IMR-90 (cell line): ENCODE data around the gene ALK. TPM values are rescaled to one million over a fixed set of nuclear protein-coding genes. Genes with fewer than 3 reads are reported as not detected.
A peak's percentile ranks its signal among the peaks of the same experiment; 100 is the strongest.

Source experiments
- ATAC-seq: fragments of 200-7000 bp; cut with Tn5 transposase; 2 replicates; pipeline ENCODE4 v1.9.1; 2020; ENCODE audit warnings: low read depth, mild to moderate bottlenecking, moderate library complexity
- BruUV-seq: library from RNA; stranded (reverse); fragments of 400-500 nt; replicated peaks from 2 replicates; lab custom pipeline; 2021; lab: Mats Ljungman, UMichigan
- CTCF ChIA-PET: fragments of 300-600 bp; formaldehyde crosslinking; extraction: SDS; loops from one replicate; lab custom pipeline; 2021; ENCODE audit warnings: antibody characterized with exemption; lab: Yijun Ruan, JAX
- POLR2A ChIA-PET: fragments of 300-600 bp; sonication (Branson Sonifier 250); formaldehyde crosslinking; loops from one replicate; lab custom pipeline; 2022; ENCODE audit warnings: antibody characterized with exemption; ENCODE audit not compliant: unreplicated experiment; lab: Charles Lee
- DNase-seq: peaks from one replicate; pipeline ENCODE4 v3.0.0; 2013
- H2AFZ ChIP-seq: replicated peaks from 2 replicates; pipeline ENCODE3; 2013; ENCODE audit warnings: low read length, mild to moderate bottlenecking; ENCODE audit not compliant: poor library complexity
- H2AK5ac ChIP-seq: 2 replicates; pipeline ENCODE4 v1.6.1; 2013; ENCODE audit warnings: low read depth, low read length, inconsistent platforms
- H2AK9ac ChIP-seq: replicated peaks from 2 replicates; pipeline ENCODE3; 2013; ENCODE audit warnings: mild to moderate bottlenecking, low read depth, low read length, moderate library complexity; ENCODE audit not compliant: poor library complexity
- H2BK120ac ChIP-seq: 2 replicates; pipeline ENCODE4 v1.6.1; 2013; ENCODE audit warnings: low read depth, low read length, inconsistent platforms
- H2BK15ac ChIP-seq: 3 replicates; pipeline ENCODE4 v1.6.1; 2013; ENCODE audit warnings: low read depth, low read length, inconsistent platforms
- H2BK20ac ChIP-seq: 2 replicates; pipeline ENCODE4 v1.6.1; 2013; ENCODE audit warnings: low read depth, mild to moderate bottlenecking, inconsistent platforms, low read length, moderate library complexity
- H2BK5ac ChIP-seq: 2 replicates; pipeline ENCODE4 v1.6.1; 2013; ENCODE audit warnings: mild to moderate bottlenecking, low read depth, low read length, inconsistent platforms; ENCODE audit not compliant: poor library complexity, severe bottlenecking
- H3K14ac ChIP-seq: replicated peaks from 2 replicates; pipeline ENCODE4 v1.6.1; 2013; ENCODE audit warnings: low read depth, low read length, inconsistent platforms
- H3K18ac ChIP-seq: 2 replicates; pipeline ENCODE4 v1.6.1; 2013; ENCODE audit warnings: low read depth, low read length, control low read depth
- H3K23ac ChIP-seq: 2 replicates; pipeline ENCODE4 v1.6.1; 2013; ENCODE audit warnings: low read depth, low read length, inconsistent platforms
- H3K27ac ChIP-seq: 2 replicates; pipeline ENCODE4 v1.5.1; 2013; ENCODE audit warnings: mild to moderate bottlenecking, control low read depth, low read length; ENCODE audit not compliant: insufficient read depth
- H3K27me3 ChIP-seq: 2 replicates; pipeline ENCODE4 v1.6.1; 2013; ENCODE audit warnings: low read length; ENCODE audit not compliant: control insufficient read depth, insufficient read depth
- H3K36me3 ChIP-seq: 2 replicates; pipeline ENCODE4 v1.6.1; 2013; ENCODE audit warnings: low read length, mixed read lengths; ENCODE audit not compliant: control insufficient read depth, insufficient read depth
- H3K4ac ChIP-seq: 2 replicates; pipeline ENCODE4 v1.6.1; 2013; ENCODE audit warnings: low read depth, low read length, inconsistent platforms
- H3K4me1 ChIP-seq: 2 replicates; pipeline ENCODE4 v1.6.1; 2013; ENCODE audit warnings: low read length, mixed read lengths; ENCODE audit not compliant: control insufficient read depth, insufficient read depth
- H3K4me2 ChIP-seq: 2 replicates; pipeline ENCODE4 v1.6.1; 2013; ENCODE audit warnings: low read depth, mild to moderate bottlenecking, control low read depth, low read length, moderate library complexity
- H3K4me3 ChIP-seq: 2 replicates; pipeline ENCODE4 v1.5.1; 2013; ENCODE audit warnings: low read depth, mild to moderate bottlenecking, control low read depth, low read length, moderate library complexity; ENCODE audit not compliant: insufficient read depth
- H3K56ac ChIP-seq: 2 replicates; pipeline ENCODE4 v1.6.1; 2013; ENCODE audit warnings: low read length, inconsistent platforms; ENCODE audit not compliant: insufficient read depth; ENCODE audit errors: extremely low read depth
- H3K79me1 ChIP-seq, 2 experiments: 2 replicates each; pipeline ENCODE4 v1.6.1; 2013; ENCODE audit warnings: low read length in 2 of 2, inconsistent platforms in 1 of 2, low read depth in 1 of 2
- H3K9ac ChIP-seq: 2 replicates; pipeline ENCODE4 v1.6.1; 2013; ENCODE audit warnings: low read depth, low read length, control low read depth
- H3K9me1 ChIP-seq: 2 replicates; pipeline ENCODE4 v1.6.1; 2013; ENCODE audit warnings: low read length, inconsistent platforms; ENCODE audit not compliant: insufficient read depth
- H3K9me3 ChIP-seq: 2 replicates; pipeline ENCODE4 v1.6.1; 2013; ENCODE audit warnings: low read length; ENCODE audit not compliant: control insufficient read depth, insufficient read depth
- H4K20me1 ChIP-seq: 2 replicates; pipeline ENCODE4 v1.6.1; 2013; ENCODE audit warnings: low read length, inconsistent platforms; ENCODE audit not compliant: insufficient read depth
- H4K5ac ChIP-seq: 2 replicates; pipeline ENCODE4 v1.6.1; 2013; ENCODE audit warnings: mild to moderate bottlenecking, low read depth, low read length, control low read depth
- H4K8ac ChIP-seq, 2 experiments: 2 replicates each; pipeline ENCODE4 v1.6.1; 2013; ENCODE audit warnings: low read depth in 2 of 2, low read length in 2 of 2, control low read depth in 1 of 2, inconsistent platforms in 1 of 2
- H4K91ac ChIP-seq: 2 replicates; pipeline ENCODE4 v1.6.1; 2013; ENCODE audit warnings: low read depth, low read length, inconsistent platforms; ENCODE audit not compliant: insufficient read depth
- CTCF ChIP-seq: conservative IDR thresholded peaks from 2 replicates; pipeline ENCODE4 v1.5.1; 2012; ENCODE audit warnings: mild to moderate bottlenecking, low read depth, low read length, improper control_type of control experiment
- MAFK ChIP-seq: IDR thresholded peaks from 2 replicates; pipeline ENCODE4 v1.6.1; 2012; ENCODE audit warnings: low read depth, low read length, improper control_type of control experiment
- POLR2A ChIP-seq: IDR thresholded peaks from 2 replicates; pipeline ENCODE4 v1.6.1; 2012; ENCODE audit warnings: mild to moderate bottlenecking, low read depth, low read length
- WGBS, 2 experiments: methylation state at CpG; one replicate each; pipeline versions ENCODE4 v1.1.5 to v1.1.7; 2013; ENCODE audit warnings: missing lambda C conversion rate in 2 of 2; ENCODE audit not compliant: insufficient read length in 1 of 2; ENCODE audit errors: extremely low coverage in 2 of 2; 5-methylcytosine and 5-hydroxymethylcytosine counted together
- dilution Hi-C: fragments of 300-500 bp; cut with HindIII; formaldehyde crosslinking; loops from one replicate; pipeline ENCODE4 v1.14.3; 2018; ENCODE audit warnings: low sequenced_read_pairs; ENCODE audit not compliant: unreplicated experiment
- in situ Hi-C: fragments of 300-500 bp; cut with MboI; formaldehyde crosslinking; loops from 3 replicates; pipeline ENCODE4 v1.14.3; 2019; ENCODE audit warnings: low sequenced_read_pairs, inconsistent platforms, mixed read lengths
- intact Hi-C: fragments of 100-400 bp; cut with micrococcal nuclease; formaldehyde crosslinking; loops from 2 replicates; pipeline ENCODE4 v1.10.0; 2022
- polyA plus RNA-seq, 3 experiments: library from polyadenylated mRNA; depleted of rRNA; stranded (reverse); fragments of >200 nt; gene quantifications; 2 replicates each; pipeline ENCODE4 v1.2.3, GENCODE V29; 2012; ENCODE audit warnings: low replicate concordance in 1 of 3
- total RNA-seq: library from RNA; depleted of rRNA; stranded (reverse); fragments of >200 nt; gene quantifications from 2 replicates; pipeline ENCODE4 v1.2.3, GENCODE V29; 2012

The ALK gene
- total and polyA plus RNA-seq, 2 of the 4 experiments (the other 2 are of a cell fraction): not detected

DNA sequence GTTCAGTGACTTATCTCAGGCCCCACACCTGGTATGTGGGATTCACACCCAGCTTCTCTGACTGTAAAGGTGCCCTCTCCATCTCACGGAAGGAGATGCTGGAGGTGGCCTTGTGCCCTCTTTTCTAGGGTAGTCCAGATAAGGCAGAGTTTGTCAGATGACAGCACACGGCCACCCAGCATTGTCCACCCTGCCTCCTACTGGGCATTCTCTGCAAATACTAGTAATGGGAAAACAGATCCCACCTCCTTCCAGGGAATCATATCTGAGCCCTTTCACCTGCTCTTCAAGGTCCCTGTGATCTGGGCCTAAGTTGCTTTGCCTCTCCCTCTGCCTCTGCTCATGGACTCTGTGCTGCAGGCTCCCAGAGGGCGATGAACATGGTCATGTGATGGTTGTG is 591.5 kb downstream of the ALK start:
- no peaks in the 10 kb centered on the region for H4K20me1 ChIP-seq
- no peak overlapping the region for H4K91ac ChIP-seq
- no peaks in the 10 kb centered on the region for H3K4me1 ChIP-seq
- in situ Hi-C loops (no loop called here), dilution Hi-C loops (no loop called here), intact Hi-C loops (no loop called here)
- 40% methylated on average over 1 of the region's 3 CpGs; no CpG with 5 or more reads in 1 of the 2 experiments for WGBS, 2 experiments
- H2BK15ac ChIP-seq: no peak overlapping the region
- H2BK20ac ChIP-seq: no peak overlapping the region
- ATAC-seq: no peak
- H2AFZ ChIP-seq: no peak overlapping the region
- no peak overlapping the region for H2AK9ac ChIP-seq
- no peak overlapping the region for H3K4ac ChIP-seq
- no peaks in the 10 kb centered on the region for H3K79me1 ChIP-seq
- H3K9me1 ChIP-seq: no peaks in the 10 kb centered on the region
- TF ChIP-seq POLR2A: no peak
- peak; percentile 11; the same call in 1 of the 2 replicates for TF ChIP-seq CTCF
- TF ChIP-seq MAFK: no peak
- no peak overlapping the region for H4K8ac ChIP-seq
- H2BK5ac ChIP-seq: no peak overlapping the region
- no peak overlapping the region for H3K27ac ChIP-seq
- peaks cover 5% of the 10 kb centered on the region for H3K27me3 ChIP-seq
- POLR2A ChIA-PET: no interaction called here
- no peak overlapping the region for H3K9ac ChIP-seq
- H3K23ac ChIP-seq: no peak overlapping the region
- DNase-seq: no peak
- BruUV-seq: no TSS peak
- CTCF ChIA-PET: no interaction called here
- no peak overlapping the region for H4K5ac ChIP-seq
- H3K4me3 ChIP-seq: no peak overlapping the region
- no peak overlapping the region for H3K4me2 ChIP-seq
- no peak overlapping the region for H2AK5ac ChIP-seq
- no peak overlapping the region for H3K56ac ChIP-seq
- no peaks in the 10 kb centered on the region for H3K9me3 ChIP-seq
- no peak overlapping the region for H2BK120ac ChIP-seq
- H3K14ac ChIP-seq: no peak overlapping the region
- no peak overlapping the region for H3K18ac ChIP-seq
- no peaks in the 10 kb centered on the region for H3K36me3 ChIP-seq
